Pancreas (tissue), 10 donors: ENCODE data around the gene CCT6B. TPM values are rescaled to one million over a fixed set of nuclear protein-coding genes. Genes with fewer than 3 reads are reported as not detected.
A peak's percentile ranks its signal among the peaks of the same experiment; 100 is the strongest.

Experiments used
- ATAC-seq, 4 donors: fragments of 200-7000 bp; cut with Tn5 transposase; one replicate each; pipeline versions ENCODE4 v1.8.0 to v1.9.1; 2020; ENCODE audit warnings: mild to moderate bottlenecking in 4 of 4, moderate library complexity in 4 of 4
- DNase-seq, 6 donors: peaks; one replicate each; pipeline ENCODE4 v3.0.0-alpha.2; 2020
- FAIRE-seq: peaks from 2 replicates; lab custom pipeline; 2012; peaks lifted over from hg19 to GRCh38; lab: Jason Lieb, UNC
- H3K27ac ChIP-seq, 4 donors: fragments of 200-600 bp; sonication (generic); 1 replicate in 3 of 4; 2 replicates in 1 of 4; pipeline versions ENCODE4 v1.5.0 to v1.8.0; 2020
- H3K27me3 ChIP-seq, 4 donors: fragments of 200-600 bp; one replicate each; pipeline ENCODE4 v1.8.0; 2021
- H3K36me3 ChIP-seq, 3 donors: fragments of 200-600 bp; sonication (generic) in 1 of 3; one replicate each; pipeline versions ENCODE4 v1.5.0 to v1.8.0; 2020 to 2021
- H3K4me1 ChIP-seq, 3 donors: fragments of 200-600 bp; one replicate each; pipeline ENCODE4 v1.8.0; 2021
- H3K4me3 ChIP-seq, 4 donors: fragments of 200-600 bp; sonication (generic) in 2 of 4; one replicate each; pipeline versions ENCODE4 v1.5.0 to v1.8.0; 2020 to 2021
- H3K9me3 ChIP-seq, 4 donors: fragments of 200-600 bp; one replicate each; pipeline ENCODE4 v1.8.0; 2021
- CTCF ChIP-seq, 4 donors: fragments of 200-600 bp; sonication (generic) in 3 of 4; IDR thresholded peaks; one replicate each; pipeline versions ENCODE4 v1.5.0 to v1.8.0; 2021; ENCODE audit warnings: antibody characterized with exemption in 4 of 4
- WGBS, 2 donors: extraction: QIAGEN DNeasy Blood & Tissue Kit; methylation state at CpG; one replicate each; pipeline ENCODE4 v1.1.7; 2013; 5-methylcytosine and 5-hydroxymethylcytosine counted together
- intact Hi-C, 3 donors: fragments of 100-400 bp; cut with DNase I; formaldehyde crosslinking; loops; one replicate each; pipeline versions ENCODE4 v1.11.1 to v1.14.2; 2022
- polyA plus RNA-seq, 2 donors: library from polyadenylated mRNA; stranded (reverse); fragments of 200-250 nt; gene quantifications; one replicate each; pipeline ENCODE4 v1.2.3, GENCODE V29; 2013
- total RNA-seq, 6 donors: library from RNA; stranded (reverse); fragmentation: NEBNext Ultra II Directional in 4 of 6; extraction: Animal tissue kit (Norgen Biotek cat#: 25700) in 4 of 6; gene quantifications; one replicate each; pipeline versions ENCODE4 v1.2.1 to v1.2.4, GENCODE V29; 2021 to 2023
- donor health status: healthy with polysubstance abuse.
- donor health status: DM: no; HTN: no; CAD: no; lungs with moderate emphysema.
- donor health status: DM: no; HTN: no; CAD: no.
- donor health status: control.
- donor health status: control.
- donor health status: Bipolar disorder and iron deficiency.
- donor health status: DM: yes; HTN: yes; CAD: no.
- donor health status: DM: no; HTN: no; CAD: no.
- donor health status: DM: no; HTN: no; CAD: no.
- donor health status: DM: yes; HTN: yes; CAD: no.

CCT6B gene
- total and polyA plus RNA-seq, 8 donors, result 0.68 to 4.0 (median 1.3) TPM

DNA sequence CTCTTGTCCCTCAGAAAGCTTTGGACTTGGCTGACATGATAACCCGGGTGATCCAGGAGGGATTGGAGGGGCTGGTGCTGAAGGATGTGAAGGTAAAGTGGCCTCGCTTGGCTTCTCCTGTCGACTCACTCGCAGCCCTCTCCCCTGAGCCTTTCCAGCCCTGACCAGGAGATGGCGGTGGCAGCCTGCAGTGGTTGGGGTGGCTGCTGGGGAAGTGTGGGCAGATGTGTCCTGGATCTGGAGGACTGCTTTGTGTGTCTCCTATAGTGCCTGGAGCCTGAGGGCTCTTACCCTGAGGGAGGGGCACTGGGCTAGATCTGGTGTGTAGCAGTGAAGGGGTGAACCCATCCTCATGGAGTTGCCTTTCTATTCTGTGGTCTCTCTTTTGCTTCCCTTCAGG lies 36.9 kb upstream of the CCT6B start:
- FAIRE-seq (no peak), ATAC-seq (peak; percentile 78 to 96 (median 94)), DNase-seq (peak; percentile 50 to 84 (median 70))
- Histone ChIP-seq H3K27me3 (no peaks in the 10 kb centered on the region), H3K4me1 (peaks cover 0 to 3% (median 0%) of the 10 kb centered on the region in 3 donors), H3K4me3 (no peak overlapping the region), H3K27ac (no peak overlapping the region), H3K36me3 (peaks cover 0 to 37% (median 6%) of the 10 kb centered on the region in 3 donors), H3K9me3 (no peaks in the 10 kb centered on the region)
- WGBS, 2 donors, result 44% methylated on average over 5 of the region's 5 CpGs
- TF ChIP-seq CTCF (IDR thresholded peaks at IDR 0.05), result peak; percentile 23 to 53 (median 40)
- intact Hi-C loops, result loop anchor here in 1 of 3 donors (10.0 kb wide), 1 partner anchor 127 kb away; the partner anchor contains the start of gene FNDC8

DNA sequence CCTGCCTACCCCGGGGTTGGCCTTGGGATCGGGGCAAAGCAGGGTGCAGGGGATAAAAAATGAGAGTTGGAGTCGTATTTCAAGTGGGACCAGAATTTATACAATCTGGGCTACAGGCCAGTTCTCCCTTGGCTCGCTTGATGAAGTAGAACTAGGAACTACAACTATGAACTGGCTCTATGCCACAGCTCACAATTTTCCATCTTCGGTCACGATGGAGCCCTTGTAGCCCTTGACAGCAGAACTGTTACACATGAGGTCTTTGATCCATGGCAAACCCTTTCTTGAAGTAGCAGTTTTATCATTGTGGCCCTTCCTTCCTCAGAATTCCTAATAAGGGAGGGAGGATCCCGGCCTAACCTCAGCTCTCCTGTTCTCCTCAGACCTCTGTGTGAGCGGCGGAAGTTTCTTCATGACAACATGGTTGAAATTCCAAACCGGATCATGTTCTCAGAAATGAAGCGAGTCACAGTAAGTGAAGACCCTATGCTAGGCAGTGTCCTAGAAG lies 36.1 kb upstream of the CCT6B start:
- Histone ChIP-seq H3K27ac (peak overlapping the region in 1 of 4 donors; percentile 21), H3K36me3 (peaks cover 0 to 32% (median 6%) of the 10 kb centered on the region in 3 donors), H3K4me3 (no peak overlapping the region), H3K27me3 (no peaks in the 10 kb centered on the region), H3K4me1 (peaks cover 0 to 3% (median 0%) of the 10 kb centered on the region in 3 donors), H3K9me3 (no peaks in the 10 kb centered on the region)
- 43% methylated on average over 11 of the region's 11 CpGs for WGBS, 2 donors
- TF ChIP-seq CTCF (IDR thresholded peaks at IDR 0.05), result no peak
- intact Hi-C loops, result loop anchor here in 1 of 3 donors (10.0 kb wide), 1 partner anchor 127 kb away; the partner anchor contains the start of gene FNDC8
- ATAC-seq, result peak; percentile 47 to 75 (median 64)
- DNase-seq, result peak in 4 of 6 donors; percentile 32 to 55 (median 42)
- FAIRE-seq, result peak; percentile 73

- no peak for DNase-seq
- no peak for TF ChIP-seq CTCF (IDR thresholded peaks at IDR 0.05)
Measured at GRCh38 chr17:34996422-34997285, 35.4 kb upstream of the CCT6B start.

GRCh38 chr17:34993031-34993430 lies 31.8 kb upstream of the CCT6B start:
- no peak for FAIRE-seq
- Histone ChIP-seq H3K4me3 (no peak overlapping the region), H3K4me1 (peaks cover 0 to 4% (median 3%) of the 10 kb centered on the region in 3 donors), H3K9me3 (no peaks in the 10 kb centered on the region), H3K27ac (no peak overlapping the region), H3K36me3 (peaks cover 0 to 42% (median 6%) of the 10 kb centered on the region in 3 donors), H3K27me3 (no peaks in the 10 kb centered on the region)
- ATAC-seq, result no peak
- DNase-seq, result no peak
- WGBS, 2 donors, result 75 to 76% methylated on average over 2 of the region's 2 CpGs
- no peak for TF ChIP-seq CTCF (IDR thresholded peaks at IDR 0.05)
- intact Hi-C loops, result loop anchor here in 1 of 3 donors (10.0 kb wide), 1 partner anchor 132 kb away; the partner anchor contains the start of gene FNDC8

More at GRCh38 chr17:34996422-34997285, 35.4 kb upstream of the CCT6B start:
- Histone ChIP-seq H3K27me3 (no peaks in the 10 kb centered on the region), H3K36me3 (peaks cover 0 to 32% (median 6%) of the 10 kb centered on the region in 3 donors), H3K9me3 (no peaks in the 10 kb centered on the region), H3K27ac (peak overlapping the region in 1 of 4 donors; percentile 21), H3K4me1 (peaks cover 0 to 3% (median 0%) of the 10 kb centered on the region in 3 donors), H3K4me3 (no peak overlapping the region)
- intact Hi-C loops, result loop anchor here in 1 of 3 donors (10.0 kb wide), 1 partner anchor 128 kb away; the partner anchor contains the start of gene FNDC8
- ATAC-seq (peak in 1 of 4 donors; percentile 7), FAIRE-seq (no peak)
- WGBS, 2 donors, result 83 to 84% methylated on average over 3 of the region's 3 CpGs
